GM23248 (cell line): ENCODE data around the gene DGKB. TPM values are rescaled to one million over a fixed set of nuclear protein-coding genes. Genes with fewer than 3 reads are reported as not detected.

Source experiments
- DNase-seq: peaks from one replicate; pipeline ENCODE4 v3.0.0-alpha.2; 2015
- H2AFZ ChIP-seq: fragments of 200-600 bp; sonication (generic); 2 replicates; pipeline ENCODE4 v1.6.1; 2016; ENCODE audit warnings: antibody characterized with exemption
- H3F3A ChIP-seq: fragments of 200-600 bp; sonication (generic); 2 replicates; pipeline ENCODE4 v1.6.1; 2016; ENCODE audit warnings: mild to moderate bottlenecking, antibody characterized with exemption, mixed run types; ENCODE audit not compliant: insufficient read depth
- H3K27ac ChIP-seq: fragments of 200-600 bp; sonication (generic); 2 replicates; pipeline ENCODE4 v1.5.1; 2016; ENCODE audit warnings: mild to moderate bottlenecking
- H3K27me3 ChIP-seq: fragments of 200-600 bp; sonication (generic); replicated peaks from 2 replicates; pipeline ENCODE4 v1.6.1; 2016; ENCODE audit warnings: mild to moderate bottlenecking; ENCODE audit not compliant: insufficient read depth
- H3K36me3 ChIP-seq: fragments of 200-600 bp; sonication (generic); 2 replicates; pipeline ENCODE4 v1.6.1; 2016; ENCODE audit warnings: low read depth, mild to moderate bottlenecking
- H3K4me1 ChIP-seq: fragments of 200-600 bp; sonication (generic); 2 replicates; pipeline ENCODE4 v1.6.1; 2016; ENCODE audit warnings: mild to moderate bottlenecking; ENCODE audit not compliant: insufficient read depth
- H3K4me2 ChIP-seq: fragments of 200-600 bp; sonication (generic); one replicate; pipeline ENCODE4 v1.6.1; 2016; ENCODE audit warnings: mild to moderate bottlenecking; ENCODE audit not compliant: unreplicated experiment
- H3K4me3 ChIP-seq: fragments of 200-600 bp; sonication (generic); 2 replicates; pipeline ENCODE4 v1.5.1; 2016; ENCODE audit warnings: mild to moderate bottlenecking
- H3K79me2 ChIP-seq: fragments of 200-600 bp; sonication (generic); 2 replicates; pipeline ENCODE4 v1.6.1; 2016; ENCODE audit warnings: mild to moderate bottlenecking; ENCODE audit not compliant: insufficient read depth
- H3K9ac ChIP-seq: fragments of 200-600 bp; sonication (generic); 2 replicates; pipeline ENCODE4 v1.6.1; 2016; ENCODE audit warnings: mild to moderate bottlenecking
- H3K9me2 ChIP-seq: fragments of 200-600 bp; sonication (generic); 2 replicates; pipeline ENCODE4 v1.6.1; 2016; ENCODE audit warnings: mixed run types, mild to moderate bottlenecking, moderate library complexity; ENCODE audit not compliant: insufficient read depth
- H3K9me3 ChIP-seq: fragments of 200-600 bp; sonication (generic); one replicate; pipeline ENCODE4 v1.6.1; 2017; ENCODE audit warnings: low read depth
- H4K20me1 ChIP-seq: fragments of 200-600 bp; sonication (generic); 2 replicates; pipeline ENCODE4 v1.6.0; 2016; ENCODE audit not compliant: insufficient read depth
- EZH2 ChIP-seq: fragments of 200-600 bp; sonication (generic); IDR thresholded peaks from 2 replicates; pipeline ENCODE4 v1.6.1; 2018; ENCODE audit warnings: antibody characterized with exemption, mild to moderate bottlenecking; ENCODE audit not compliant: insufficient read depth, poor library complexity, severe bottlenecking
- EZH2phosphoT487 ChIP-seq: fragments of 200-600 bp; sonication (generic); IDR thresholded peaks from 2 replicates; pipeline ENCODE4 v1.6.1; 2018; ENCODE audit warnings: antibody characterized with exemption, moderate library complexity, mild to moderate bottlenecking, low read depth; ENCODE audit not compliant: insufficient read depth
- WGBS, 2 experiments: methylation state at CpG; one replicate each; pipeline ENCODE4 v1.1.6; 2015 to 2017; ENCODE audit warnings: low lambda C conversion rate in 2 of 2, low coverage in 1 of 2; ENCODE audit errors: missing lambda C conversion rate in 2 of 2; 5-methylcytosine and 5-hydroxymethylcytosine counted together
- in situ Hi-C: fragments of 300-500 bp; cut with MboI; formaldehyde crosslinking; loops from 2 replicates; pipeline ENCODE4 v1.15.0; 2020
- polyA plus RNA-seq: library from polyadenylated mRNA; unstranded; fragments of >200 nt; fragmentation: Nextera tagmentation; extraction: Ambion mirVana; gene quantifications from 2 replicates; pipeline ENCODE4 v1.2.1, GENCODE V29; 2016
- total RNA-seq: library from RNA; depleted of rRNA; stranded (reverse); fragments of >200 nt; shearing (Covaris generic); gene quantifications from 2 replicates; pipeline ENCODE4 v1.2.3, GENCODE V29; 2014

DGKB gene
- total and polyA plus RNA-seq, 2 experiments from 2014 or later: 0.65 to 1.7 TPM

DNA sequence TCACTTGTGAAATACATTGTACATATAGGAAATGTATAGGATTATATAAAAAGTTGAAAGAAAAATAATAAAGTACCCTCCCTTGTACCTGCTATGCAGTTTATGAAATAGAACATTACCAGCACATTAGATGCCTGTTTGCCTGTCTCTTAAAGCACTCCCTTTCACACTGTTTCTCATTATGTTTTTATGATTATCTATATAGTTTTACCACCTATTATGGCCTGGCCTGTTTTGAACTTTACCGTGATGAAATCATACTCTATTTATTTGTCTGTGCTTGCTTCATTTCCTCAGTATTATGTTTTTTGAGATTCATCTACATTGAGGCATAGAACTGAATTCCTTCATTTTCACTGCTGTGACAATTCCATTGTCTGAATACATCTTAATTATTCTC is 41.1 kb downstream of the DGKB start:
- Histone ChIP-seq H3K4me2 (no peak overlapping the region), H3K9ac (no peak overlapping the region), H2AFZ (no peak overlapping the region), H3K9me2 (no peaks in the 10 kb centered on the region), H3K9me3 (no peaks in the 10 kb centered on the region), H3F3A (no peaks in the 10 kb centered on the region), H3K27ac (no peak overlapping the region), H3K36me3 (no peaks in the 10 kb centered on the region), H3K27me3 (no peaks in the 10 kb centered on the region), H4K20me1 (no peaks in the 10 kb centered on the region), H3K79me2 (no peaks in the 10 kb centered on the region), H3K4me3 (no peak overlapping the region), H3K4me1 (no peaks in the 10 kb centered on the region)
- in situ Hi-C loops: no loop called here
- no peak for TF ChIP-seq EZH2phosphoT487
- no peak for TF ChIP-seq EZH2
- no peak for DNase-seq
- 7 to 15% methylated on average over 1 of the region's 1 CpG for WGBS, 2 experiments

DNA sequence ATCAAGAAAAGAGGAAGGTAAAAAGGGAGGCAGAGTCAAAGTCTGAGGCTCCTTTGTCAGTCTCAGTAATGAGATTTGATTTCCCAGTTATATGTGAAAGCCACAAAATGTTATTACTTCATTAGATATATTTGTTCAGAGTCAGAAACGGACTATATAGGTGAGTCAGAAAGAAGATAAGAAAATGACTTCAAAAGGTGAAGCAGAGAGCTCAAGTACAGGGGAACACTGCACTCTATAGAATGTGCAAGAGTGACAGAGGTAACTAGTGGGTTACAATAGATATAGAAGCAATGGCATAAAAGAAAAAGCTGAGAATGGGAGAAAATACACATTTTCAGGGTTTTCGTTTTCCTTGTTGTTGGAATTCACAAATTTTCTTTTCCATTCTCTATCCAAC is 43.3 kb downstream of the DGKB start:
- H3K79me2 ChIP-seq: no peaks in the 10 kb centered on the region
- H3K9ac ChIP-seq: no peak overlapping the region
- H3K27ac ChIP-seq: no peak overlapping the region
- H3K27me3 ChIP-seq: no peaks in the 10 kb centered on the region
- H3K4me1 ChIP-seq: no peaks in the 10 kb centered on the region
- no peak overlapping the region for H2AFZ ChIP-seq
- in situ Hi-C loops: no loop called here
- no peak for DNase-seq
- H3K4me2 ChIP-seq: no peak overlapping the region
- H3K9me3 ChIP-seq: no peaks in the 10 kb centered on the region
- no peaks in the 10 kb centered on the region for H3F3A ChIP-seq
- H3K36me3 ChIP-seq: no peaks in the 10 kb centered on the region
- no peak overlapping the region for H3K4me3 ChIP-seq
- TF ChIP-seq EZH2phosphoT487: no peak
- TF ChIP-seq EZH2: no peak
- WGBS, 2 experiments: 81 to 89% methylated on average over 2 of the region's 2 CpGs
- no peaks in the 10 kb centered on the region for H4K20me1 ChIP-seq
- no peaks in the 10 kb centered on the region for H3K9me2 ChIP-seq

DNA sequence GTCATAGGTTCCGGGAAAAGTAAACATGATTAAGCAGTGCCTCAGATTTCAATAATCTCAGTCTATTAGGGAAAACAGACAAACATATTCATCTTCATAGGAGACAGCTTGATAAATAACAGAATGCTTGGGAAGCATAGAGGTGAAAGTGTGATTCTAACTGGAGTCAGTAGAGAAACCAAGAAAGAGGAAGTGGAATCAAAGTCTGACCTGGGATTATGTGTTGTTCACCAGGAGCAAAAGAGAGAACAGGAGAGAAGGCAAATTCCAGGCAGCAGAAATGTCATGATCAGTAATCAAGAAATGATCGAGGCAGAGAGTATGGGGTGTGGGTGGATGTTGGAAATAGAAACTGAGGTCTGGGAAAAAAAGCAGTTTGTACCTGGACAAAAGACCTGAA is 43.7 kb downstream of the DGKB start:
- no peak overlapping the region for H2AFZ ChIP-seq
- in situ Hi-C loops: no loop called here
- TF ChIP-seq EZH2phosphoT487: no peak
- TF ChIP-seq EZH2: no peak
- no peak overlapping the region for H3K27ac ChIP-seq
- no peaks in the 10 kb centered on the region for H3K4me1 ChIP-seq
- DNase-seq: no peak
- H3K4me3 ChIP-seq: no peak overlapping the region
- no peaks in the 10 kb centered on the region for H3K79me2 ChIP-seq
- 81 to 91% methylated on average over 2 of the region's 2 CpGs for WGBS, 2 experiments
- H3K4me2 ChIP-seq: no peak overlapping the region
- H4K20me1 ChIP-seq: no peaks in the 10 kb centered on the region
- no peaks in the 10 kb centered on the region for H3F3A ChIP-seq
- no peaks in the 10 kb centered on the region for H3K36me3 ChIP-seq
- no peak overlapping the region for H3K9ac ChIP-seq
- H3K27me3 ChIP-seq: no peaks in the 10 kb centered on the region
- H3K9me3 ChIP-seq: no peaks in the 10 kb centered on the region
- no peaks in the 10 kb centered on the region for H3K9me2 ChIP-seq

DNA sequence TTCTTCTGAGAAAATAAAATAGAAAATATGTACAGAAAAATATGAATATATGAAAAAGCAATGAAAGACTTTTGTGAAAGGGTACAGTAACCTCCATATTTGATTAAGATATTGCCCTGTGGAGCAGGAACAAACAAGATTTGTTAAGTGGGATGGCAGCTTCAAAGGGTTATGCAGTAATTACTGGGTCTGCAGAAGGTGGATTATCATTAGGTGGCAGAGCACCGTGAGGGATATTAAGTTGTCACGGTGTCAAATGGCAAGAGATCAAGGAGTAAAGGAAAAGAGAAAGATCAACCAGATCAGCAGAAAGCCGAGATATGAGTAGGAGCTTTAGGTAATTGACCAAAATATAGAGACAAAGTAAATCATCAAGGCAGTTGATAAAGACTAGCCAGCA is 44.1 kb downstream of the DGKB start:
- H3K4me2 ChIP-seq: no peak overlapping the region
- H3F3A ChIP-seq: no peaks in the 10 kb centered on the region
- no peak overlapping the region for H3K27ac ChIP-seq
- H3K36me3 ChIP-seq: no peaks in the 10 kb centered on the region
- H4K20me1 ChIP-seq: no peaks in the 10 kb centered on the region
- no peak for TF ChIP-seq EZH2
- TF ChIP-seq EZH2phosphoT487: no peak
- no peaks in the 10 kb centered on the region for H3K9me2 ChIP-seq
- H3K9ac ChIP-seq: no peak overlapping the region
- WGBS, 2 experiments: 37 to 44% methylated on average over 3 of the region's 3 CpGs
- H2AFZ ChIP-seq: no peak overlapping the region
- in situ Hi-C loops: no loop called here
- no peak overlapping the region for H3K4me3 ChIP-seq
- no peaks in the 10 kb centered on the region for H3K9me3 ChIP-seq
- no peak for DNase-seq
- H3K4me1 ChIP-seq: no peaks in the 10 kb centered on the region
- H3K79me2 ChIP-seq: no peaks in the 10 kb centered on the region
- no peaks in the 10 kb centered on the region for H3K27me3 ChIP-seq

DNA sequence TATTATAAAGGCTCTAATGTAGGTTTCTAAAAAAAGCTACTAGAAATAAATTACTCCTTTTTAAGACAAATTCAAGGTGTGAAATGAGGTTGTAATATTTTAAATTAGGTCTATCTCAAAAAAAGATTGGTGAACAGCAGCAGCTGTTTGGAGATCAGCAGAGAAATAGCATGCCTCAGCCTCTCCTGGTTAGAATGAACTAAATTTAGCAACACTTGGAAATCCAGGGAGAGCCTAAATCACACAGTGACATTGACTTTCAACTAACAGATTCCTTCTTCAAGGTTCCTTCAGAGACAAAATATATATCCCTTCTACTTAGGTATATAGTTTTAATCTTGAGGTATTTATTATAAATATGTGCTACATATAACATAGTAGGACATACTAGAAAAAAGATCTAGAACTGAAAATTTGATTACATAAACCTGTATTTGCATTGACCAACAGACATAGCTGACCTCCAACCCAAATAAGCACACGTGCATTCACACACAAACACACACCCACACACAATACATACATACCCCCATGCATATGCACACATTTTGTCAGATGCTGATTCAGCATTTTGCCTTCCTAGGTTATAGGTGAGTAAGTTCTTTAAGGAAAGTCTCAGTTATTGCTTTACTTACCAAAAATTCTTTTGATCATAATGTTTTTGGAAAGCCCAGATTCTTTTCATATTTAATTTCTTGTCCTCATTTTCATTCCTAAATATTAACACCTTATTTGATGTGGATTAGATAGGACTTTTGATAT is 47.3 kb downstream of the DGKB start:
- no peak overlapping the region for H3K4me2 ChIP-seq
- TF ChIP-seq EZH2: no peak
- no peak for TF ChIP-seq EZH2phosphoT487
- DNase-seq: no peak
- no peaks in the 10 kb centered on the region for H3K9me3 ChIP-seq
- no peaks in the 10 kb centered on the region for H3K79me2 ChIP-seq
- no peaks in the 10 kb centered on the region for H3K9me2 ChIP-seq
- H2AFZ ChIP-seq: no peak overlapping the region
- H3K36me3 ChIP-seq: no peaks in the 10 kb centered on the region
- H4K20me1 ChIP-seq: no peaks in the 10 kb centered on the region
- H3K4me3 ChIP-seq: no peak overlapping the region
- no peaks in the 10 kb centered on the region for H3K27me3 ChIP-seq
- H3K27ac ChIP-seq: no peak overlapping the region
- no peaks in the 10 kb centered on the region for H3F3A ChIP-seq
- no peaks in the 10 kb centered on the region for H3K4me1 ChIP-seq
- WGBS, 2 experiments: 45 to 47% methylated on average over 1 of the region's 1 CpG
- H3K9ac ChIP-seq: no peak overlapping the region
- in situ Hi-C loops: no loop called here
